Endothelial cell of umbilical vein (primary cell): Measurements from ENCODE around the gene PPM1H.

ENCODE experiments used
- CTCF ChIP-seq, 2 donors: IDR thresholded peaks; 1 replicate in 1 of 2; 2 replicates in 1 of 2; pipeline ENCODE4 v1.5.1; 2011; ENCODE audit warnings: low read length in 2 of 2, mild to moderate bottlenecking in 2 of 2, moderate library complexity in 2 of 2, control low read depth in 1 of 2, inconsistent platforms in 1 of 2, low read depth in 1 of 2; ENCODE audit not compliant: insufficient read depth in 1 of 2; ENCODE audit errors: extremely low read depth in 1 of 2
- EZH2 ChIP-seq: IDR thresholded peaks from 2 replicates; pipeline ENCODE4 v1.6.1; 2012; ENCODE audit warnings: borderline replicate concordance, low read depth, mild to moderate bottlenecking, moderate library complexity, low read length, inconsistent platforms; ENCODE audit not compliant: severe bottlenecking
- FOS ChIP-seq: IDR thresholded peaks from 2 replicates; pipeline ENCODE4 v1.6.1; 2011; ENCODE audit warnings: mild to moderate bottlenecking, low read length, moderate library complexity, borderline replicate concordance; ENCODE audit not compliant: insufficient read depth
- MAX ChIP-seq: IDR thresholded peaks from 2 replicates; pipeline ENCODE4 v1.6.1; 2011; ENCODE audit not compliant: insufficient read depth, insufficient read length
- POLR2A ChIP-seq: IDR thresholded peaks from 2 replicates; pipeline ENCODE4 v1.6.1; 2012; ENCODE audit warnings: low read depth, mild to moderate bottlenecking, control low read depth, low read length

GRCh38 chr12:62891805-62892549, 43.0 kb downstream of the PPM1H start:
- no peak for TF ChIP-seq CTCF (IDR thresholded peaks at IDR 0.05; ENCODE audit: extremely low read depth in 1 of 2, insufficient read depth in 1 of 2, low read depth in 1 of 2, low read length in 2 of 2)
- no peak for TF ChIP-seq POLR2A
- TF ChIP-seq MAX: no peak
- TF ChIP-seq FOS: no peak
- no peak for TF ChIP-seq EZH2
